ENCODE measurements around the gene RXRA. TPM values are rescaled to one million over a fixed set of nuclear protein-coding genes. Genes with fewer than 3 reads are reported as not detected.

Gene RXRA
- total and polyA plus RNA-seq, 2 of the 13 experiments (the other 11 are each of a cell fraction or from before 2014, with no cell fraction given): 18.9 to 29.2 TPM

- TF ChIP-seq ZNF800 (CRISPR knock-in tag; IDR thresholded peaks at IDR 0.05): no peak
- TF ChIP-seq THAP8 (CRISPR knock-in tag; IDR thresholded peaks at IDR 0.05; ENCODE audit: borderline replicate concordance): no peak
- TF ChIP-seq ZNF746 (CRISPR knock-in tag; IDR thresholded peaks at IDR 0.05): no peak; the same call in 1 of the 2 replicates
- TF ChIP-seq FOXJ3 (CRISPR knock-in tag; IDR thresholded peaks at IDR 0.05; ENCODE audit: borderline replicate concordance): no peak
- no peak for TF ChIP-seq SETDB1 (CRISPR knock-in tag; IDR thresholded peaks at IDR 0.05; ENCODE audit: borderline replicate concordance)
- no peak for TF ChIP-seq ATF6 (CRISPR knock-in tag; conservative IDR thresholded peaks at IDR 0.05)
- TF ChIP-seq TFAP4 (IDR thresholded peaks at IDR 0.05; ENCODE audit: borderline replicate concordance, low read depth): peak; percentile 42; the same call in 1 of the 2 replicates
- no peak for TF ChIP-seq ZNF670 (CRISPR knock-in tag; IDR thresholded peaks at IDR 0.05; ENCODE audit: borderline replicate concordance)
- 0 out of 2 replicates have a peak, but pooled peaks have one; percentile 29 for TF ChIP-seq JUND (CRISPR knock-in tag; IDR thresholded peaks at IDR 0.05)
- no peak for TF ChIP-seq ATF1 (CRISPR knock-in tag; IDR thresholded peaks at IDR 0.05)
- TF ChIP-seq ZNF839 (CRISPR knock-in tag; IDR thresholded peaks at IDR 0.05; ENCODE audit: borderline replicate concordance): no peak
- TF ChIP-seq THAP11 (CRISPR knock-in tag; IDR thresholded peaks at IDR 0.05): 0 out of 2 replicates have a peak, but pooled peaks have one; percentile 14
- TF ChIP-seq ZFP36L1 (CRISPR knock-in tag; IDR thresholded peaks at IDR 0.05): no peak
- TF ChIP-seq SALL2 (CRISPR knock-in tag; IDR thresholded peaks at IDR 0.05): no peak
- TF ChIP-seq SIX4 (CRISPR knock-in tag; IDR thresholded peaks at IDR 0.05): peak; percentile 99
- no peak for TF ChIP-seq ZNF781 (CRISPR knock-in tag; IDR thresholded peaks at IDR 0.05; ENCODE audit: borderline replicate concordance, not compliant biosample characterization)
- peak; percentile 79 for TF ChIP-seq SAP130 (CRISPR knock-in tag; IDR thresholded peaks at IDR 0.05; ENCODE audit: low read depth)
- TF ChIP-seq SOX6 (IDR thresholded peaks at IDR 0.05): no peak
- TF ChIP-seq SOX6 (CRISPR knock-in tag; IDR thresholded peaks at IDR 0.05): peak; percentile 77
- TF ChIP-seq ZNF296 (CRISPR knock-in tag; conservative IDR thresholded peaks at IDR 0.05): no peak
- TF ChIP-seq PITX1 (CRISPR knock-in tag; IDR thresholded peaks at IDR 0.05): 0 out of 2 replicates have a peak, but pooled peaks have one; percentile 24
- no peak for TF ChIP-seq ZNF782 (CRISPR knock-in tag; IDR thresholded peaks at IDR 0.05; ENCODE audit: borderline replicate concordance)
- peak; percentile 65 for TF ChIP-seq TEAD3 (CRISPR knock-in tag; optimal IDR thresholded peaks at IDR 0.05; ENCODE audit: borderline replicate concordance)
- TF ChIP-seq ZNF841 (CRISPR knock-in tag; IDR thresholded peaks at IDR 0.05; ENCODE audit: borderline replicate concordance): no peak
These were observed 43.4 kb downstream of the RXRA start (continued) for GRCh38 chr9:134369416-134370212.
